Measurements from ENCODE around the gene NINJ1.

NINJ1 gene

DNA sequence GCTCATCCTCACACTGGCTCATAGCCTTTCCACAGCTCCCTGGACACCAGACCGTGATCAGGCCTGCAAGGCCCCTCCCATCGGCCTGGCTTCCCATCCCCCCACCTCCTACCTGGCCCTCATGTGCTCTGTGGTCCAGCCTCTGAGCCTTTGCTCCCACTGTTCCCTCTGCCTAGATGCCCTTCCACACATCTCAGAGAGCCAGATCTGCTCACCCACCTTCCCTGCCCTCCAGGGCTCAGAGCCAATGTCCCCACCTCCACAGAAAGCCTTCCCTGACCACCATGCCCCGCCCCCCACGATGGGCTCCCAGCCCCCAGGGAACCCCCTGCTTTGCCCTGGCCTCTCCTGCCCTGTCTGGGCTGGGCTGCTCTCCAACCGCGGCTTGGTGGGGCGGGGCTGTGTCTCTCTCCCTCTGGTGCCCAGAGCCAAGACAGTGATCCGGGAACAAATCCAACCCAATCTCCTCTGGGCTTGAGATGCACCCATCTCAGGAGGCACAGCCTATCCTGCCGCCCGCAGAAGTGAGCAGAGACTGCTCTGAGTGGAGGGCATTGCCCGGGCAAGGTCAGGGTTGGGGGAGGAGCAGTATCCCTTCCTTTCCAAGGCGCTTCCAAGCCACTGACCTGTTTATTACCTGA is 1.6 kb downstream of the NINJ1 start:
- no peak for DNase-seq (ENCODE audit: low read depth)

GRCh38 chr9:93131599-93132286 is 2.3 kb downstream of the NINJ1 start:
- no peak for DNase-seq (ENCODE audit: low read depth)

- no peak for DNase-seq (ENCODE audit: low read depth)
Observed at GRCh38 chr9:93130861-93131481, 3.1 kb downstream of the NINJ1 start.

DNA sequence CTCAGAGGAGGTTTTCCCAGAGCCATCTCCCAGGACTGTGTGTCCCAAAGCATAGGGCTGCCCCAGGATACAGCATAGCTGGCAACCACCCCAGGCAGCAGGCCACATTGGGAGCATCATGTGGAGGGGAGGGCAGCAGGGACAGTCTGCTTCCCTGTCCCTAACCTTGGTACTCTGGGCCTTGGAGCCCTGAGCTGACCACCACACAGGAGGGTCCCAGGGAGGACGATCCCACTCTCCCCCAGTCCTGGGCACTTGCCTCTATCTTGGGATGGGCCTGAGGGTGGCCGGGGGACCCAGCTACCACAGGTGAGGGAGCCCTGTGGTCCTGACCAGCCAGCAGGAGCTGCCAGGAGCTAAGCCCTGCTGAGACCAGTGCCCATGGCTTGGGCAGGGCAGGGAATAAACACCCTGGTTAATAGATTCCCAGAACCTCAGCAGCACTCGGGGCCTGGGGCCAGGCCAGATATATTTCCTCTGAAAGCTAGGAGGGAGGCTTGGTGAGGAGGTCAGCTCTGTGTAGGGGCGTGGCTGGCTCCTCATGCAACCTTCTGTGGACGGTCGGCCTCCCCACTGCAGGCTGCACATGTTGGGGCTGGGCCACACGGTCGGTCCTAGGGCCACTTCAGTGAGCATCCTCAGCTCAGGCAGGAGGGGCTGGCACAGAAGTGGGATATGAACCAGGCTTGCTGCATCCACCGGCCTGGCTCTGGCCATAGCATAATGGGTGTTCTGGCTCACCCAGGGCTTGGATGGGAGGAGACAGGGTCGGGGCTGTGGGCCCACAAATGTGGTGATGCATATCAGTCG is 4.2 kb downstream of the NINJ1 start:
- DNase-seq (ENCODE audit: low read depth), result no peak

DNA sequence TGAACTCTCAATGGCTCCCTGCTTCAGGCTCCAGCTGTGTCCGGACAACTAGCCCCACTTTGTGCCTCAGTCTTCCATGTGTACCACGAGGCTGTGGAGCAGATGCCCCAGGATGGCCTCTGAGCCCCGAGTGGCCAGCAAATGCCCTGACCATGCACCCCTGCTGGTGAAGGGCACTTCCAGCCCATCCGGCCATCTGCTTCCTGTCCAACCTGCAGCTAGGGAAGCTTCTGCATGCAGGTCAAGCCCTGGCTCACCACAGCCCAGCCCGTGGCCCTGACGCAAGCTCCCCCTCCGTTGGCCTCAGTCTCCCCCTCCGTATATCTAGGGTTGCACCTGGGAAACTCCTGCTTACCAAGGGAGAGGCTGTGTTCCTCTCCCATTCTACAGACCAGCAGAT is 4.8 kb downstream of the NINJ1 start:
- no peak for DNase-seq (ENCODE audit: low read depth)

GRCh38 chr9:93128715-93129224 is 5.3 kb downstream of the NINJ1 start:
- no peak for DNase-seq (ENCODE audit: low read depth)

DNA sequence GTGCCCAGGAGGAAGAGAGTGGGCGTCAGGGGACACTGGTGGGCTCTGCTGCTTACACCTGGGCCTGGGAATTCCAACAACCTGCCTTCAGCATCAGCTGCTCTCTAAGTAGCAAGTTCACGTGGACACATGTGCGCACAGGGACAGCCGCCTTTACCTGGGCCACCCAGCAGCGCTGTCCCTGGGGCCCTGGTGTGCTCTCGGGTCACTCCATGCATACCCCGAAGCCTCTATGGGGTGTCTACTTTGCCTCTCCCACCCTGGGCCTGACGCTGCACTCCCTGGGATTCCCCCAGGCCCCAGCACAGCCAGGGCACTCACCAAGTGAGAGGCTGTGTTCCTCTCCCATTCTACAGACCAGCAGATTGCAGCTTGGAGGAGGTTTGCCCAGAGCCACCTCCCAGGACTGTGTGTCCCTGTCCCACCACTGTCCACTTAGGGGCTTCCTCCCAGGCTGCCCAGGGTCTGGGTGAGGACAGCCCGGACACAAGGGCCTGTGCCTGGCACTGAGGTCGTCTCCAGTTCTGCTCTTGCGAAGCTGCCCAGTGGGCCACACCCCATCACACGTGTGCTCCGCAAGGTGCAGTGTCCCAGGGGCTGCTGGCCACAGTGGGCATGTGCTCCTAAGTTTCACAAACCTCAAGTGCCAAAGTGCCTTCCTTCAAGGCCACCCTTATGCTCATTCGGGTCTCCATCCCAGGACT is 5.9 kb downstream of the NINJ1 start:
- DNase-seq (ENCODE audit: low read depth), result no peak

GRCh38 chr9:93127395-93127911 is 6.6 kb downstream of the NINJ1 start:
- no peak for DNase-seq (ENCODE audit: low read depth)

DNA sequence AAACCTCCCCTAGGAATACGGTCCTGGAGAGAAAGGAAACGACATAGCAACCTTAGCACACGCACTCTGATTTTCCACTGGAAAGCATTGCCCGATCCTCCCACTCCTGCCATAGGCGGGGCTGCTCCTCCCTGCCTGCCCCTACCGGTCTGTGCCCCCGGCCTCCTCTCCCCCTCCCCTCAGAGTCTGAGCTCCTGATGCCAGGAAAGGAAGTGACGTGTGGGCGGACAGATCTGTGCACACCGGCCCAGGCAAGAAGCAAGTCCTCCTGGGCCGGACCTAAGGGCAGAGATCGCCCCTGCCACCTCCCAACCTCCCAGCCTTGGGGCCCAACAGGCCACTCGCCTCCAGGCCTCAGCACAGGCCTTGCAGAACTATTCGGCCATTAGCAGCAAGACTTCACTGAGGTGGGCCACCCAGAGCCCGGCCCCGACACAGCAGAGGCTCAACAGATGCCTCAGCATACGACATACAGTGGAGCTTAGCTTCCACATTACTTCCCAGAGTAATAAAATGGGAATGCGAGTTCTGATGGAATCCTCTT is 7.2 kb downstream of the NINJ1 start:
- DNase-seq (ENCODE audit: low read depth), result no peak

DNA sequence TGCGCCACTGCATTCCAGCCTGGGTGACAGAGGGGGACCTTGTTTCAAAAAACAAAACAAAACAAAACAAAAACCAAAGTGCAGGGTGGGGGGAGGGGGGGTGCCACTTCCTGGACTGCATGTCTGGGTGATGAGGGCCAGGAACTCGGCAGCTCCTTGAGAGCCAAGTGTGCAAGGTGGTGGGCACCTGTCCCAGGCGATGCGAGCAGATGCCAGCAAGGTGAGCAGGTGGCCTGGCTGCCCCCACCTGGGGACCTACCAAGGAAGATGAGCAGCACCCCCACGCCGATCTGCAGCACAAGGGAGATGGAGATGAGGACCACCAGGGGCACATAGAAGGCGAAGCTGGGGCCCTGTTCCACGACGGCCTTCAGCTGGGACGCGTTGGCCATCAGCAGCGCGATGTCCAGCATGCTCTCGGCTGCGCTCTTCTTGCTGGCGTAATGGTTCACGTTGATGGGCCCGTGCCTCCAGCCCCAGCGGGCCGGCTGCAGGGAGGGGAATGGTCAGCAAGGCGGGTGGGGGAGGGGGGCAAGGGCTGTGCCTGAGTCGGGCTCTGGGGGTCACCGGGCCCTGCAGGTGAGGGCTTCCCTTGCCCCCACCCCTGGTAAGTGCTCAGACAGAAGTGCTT is 7.8 kb downstream of the NINJ1 start:
- no peak for DNase-seq (ENCODE audit: low read depth)

DNA sequence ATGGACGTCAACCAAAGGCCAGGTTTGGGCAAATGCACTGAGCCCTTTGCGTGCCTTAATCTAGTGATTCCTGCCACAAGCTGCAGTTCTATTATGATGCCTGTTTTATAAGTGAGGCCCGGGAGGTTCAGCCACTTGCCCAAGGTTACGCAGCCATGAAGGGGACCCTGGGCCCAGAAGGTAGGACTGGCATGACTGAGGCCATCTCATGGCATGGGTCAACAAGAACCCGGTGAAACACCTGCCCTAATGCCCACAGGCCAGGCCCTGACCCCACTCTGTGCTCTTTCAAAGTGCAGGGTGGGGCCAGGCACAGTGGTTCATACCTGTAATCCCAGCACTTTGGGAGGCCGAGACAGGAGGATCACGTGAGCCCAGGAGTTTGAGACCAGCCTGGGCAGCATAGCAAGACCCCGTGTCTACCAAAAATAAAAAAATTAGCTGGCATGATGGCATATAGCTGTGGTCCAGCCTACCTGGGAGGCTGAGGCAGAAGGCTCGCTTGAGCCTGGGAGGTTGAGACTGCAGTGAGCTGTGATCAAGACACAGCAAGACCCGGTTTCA is 8.6 kb downstream of the NINJ1 start:
- DNase-seq (ENCODE audit: low read depth), result no peak

- DNase-seq (ENCODE audit: low read depth), result no peak
Observed at GRCh38 chr9:93124793-93125192, 9.3 kb downstream of the NINJ1 start.

DNA sequence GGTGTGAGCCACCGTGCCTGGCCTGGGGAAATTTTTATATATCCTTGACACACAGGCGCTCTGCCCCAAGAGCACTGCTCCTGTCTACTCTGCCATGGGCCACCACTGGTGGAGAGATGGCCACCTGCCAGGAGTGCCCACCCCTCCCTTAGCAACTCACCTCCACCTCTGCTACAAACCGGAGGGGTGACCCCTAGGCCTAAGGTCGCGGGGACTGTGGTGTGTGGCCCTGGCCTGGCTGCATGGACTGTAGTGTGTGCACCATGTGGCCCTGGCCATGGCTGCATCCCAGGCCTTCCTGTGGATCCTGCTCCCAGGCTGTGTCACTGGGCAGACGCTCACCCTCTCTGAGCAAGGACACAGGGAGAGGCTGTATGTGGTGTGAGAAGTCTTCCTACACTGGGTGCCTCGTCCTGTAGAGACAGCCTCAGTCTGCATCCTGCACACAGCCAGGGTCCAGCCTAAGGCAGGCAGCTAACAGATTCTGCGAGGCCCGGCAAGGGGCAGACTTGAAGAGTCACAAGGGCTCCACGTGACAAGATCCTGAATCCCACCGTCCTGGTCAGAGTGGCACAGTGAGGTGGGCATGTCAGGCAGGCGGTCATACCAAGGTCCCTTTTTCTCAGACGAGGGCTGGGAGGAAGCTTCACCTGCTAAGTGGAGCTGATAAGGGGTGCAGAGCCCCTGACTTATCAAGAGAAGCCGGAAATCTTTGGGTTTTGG is 10.3 kb downstream of the NINJ1 start:
- DNase-seq (ENCODE audit: low read depth), result no peak

DNA sequence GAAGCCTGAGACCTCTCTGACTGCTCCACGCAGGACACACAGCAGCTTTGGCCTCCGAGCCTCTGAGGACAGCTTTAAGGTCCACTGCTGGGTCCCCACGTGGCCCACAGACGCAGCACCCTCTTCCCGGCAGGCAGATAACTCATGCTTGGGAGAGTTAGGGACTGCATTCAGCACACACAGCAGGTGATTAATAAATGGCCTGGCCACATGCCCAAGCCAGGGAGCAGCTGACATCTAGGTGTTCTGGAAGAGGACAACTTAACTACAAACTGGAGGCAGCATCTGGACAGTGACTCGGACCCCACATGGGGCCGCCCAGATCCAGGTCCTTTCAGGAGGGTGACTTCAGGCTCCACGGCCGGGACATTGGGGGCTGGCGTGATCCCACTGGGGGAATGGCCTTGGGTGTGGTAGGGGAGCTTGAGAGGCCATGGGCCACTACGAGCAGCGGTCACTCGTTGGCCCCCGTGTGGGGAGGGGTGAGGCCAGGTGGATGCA is 11.3 kb downstream of the NINJ1 start:
- DNase-seq (ENCODE audit: low read depth), result no peak

DNA sequence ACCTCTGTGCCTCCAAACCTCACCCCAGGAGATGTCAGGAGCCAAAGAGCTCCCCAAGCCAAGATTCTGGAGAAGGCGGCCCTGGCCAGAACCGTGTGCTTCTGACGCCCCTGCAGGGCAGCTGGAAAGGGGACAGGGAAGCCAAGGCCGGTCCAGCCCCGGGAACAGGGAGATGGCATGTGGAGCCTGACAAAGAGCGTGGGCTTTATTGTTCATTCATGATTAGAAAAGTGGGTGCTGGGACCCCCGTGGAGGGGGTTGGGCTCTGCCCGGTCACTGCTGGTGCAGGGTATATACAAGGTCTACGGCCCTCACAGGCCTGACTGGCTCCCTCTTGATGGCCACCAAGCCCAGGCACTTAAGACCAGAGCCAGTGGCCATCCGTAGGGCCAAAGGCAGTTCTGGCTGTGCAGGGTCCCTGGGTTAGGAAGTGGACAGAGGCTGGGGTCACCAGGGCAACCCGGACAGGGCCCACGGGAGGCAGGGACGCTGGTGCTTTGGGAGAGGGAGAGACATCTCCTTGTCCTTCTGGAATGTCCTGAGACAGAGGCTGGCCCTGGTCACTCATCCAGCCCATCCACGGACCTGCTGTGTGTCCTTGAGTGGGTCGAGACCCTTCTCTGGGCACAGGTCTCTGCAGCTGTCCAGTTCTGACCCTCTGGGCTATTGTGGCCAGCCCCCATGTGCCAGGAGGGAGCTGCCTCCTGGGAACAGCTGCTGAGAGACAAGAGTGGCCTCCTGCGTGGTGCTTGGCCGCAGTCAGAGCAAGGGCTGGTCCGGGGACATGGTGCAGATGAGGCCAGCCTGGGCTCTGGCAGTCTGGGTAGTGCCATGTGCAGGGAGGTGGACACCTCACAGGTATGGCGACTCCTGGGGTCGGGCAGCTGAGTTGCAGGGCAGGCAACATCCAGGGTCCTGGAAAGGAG is 12.5 kb downstream of the NINJ1 start:
- DNase-seq (ENCODE audit: low read depth), result no peak

GRCh38 chr9:93120846-93121315 is 13.2 kb downstream of the NINJ1 start:
- no peak for DNase-seq (ENCODE audit: low read depth)

GRCh38 chr9:93119953-93120845 is 13.9 kb downstream of the NINJ1 start:
- DNase-seq (ENCODE audit: low read depth), result no peak

DNA sequence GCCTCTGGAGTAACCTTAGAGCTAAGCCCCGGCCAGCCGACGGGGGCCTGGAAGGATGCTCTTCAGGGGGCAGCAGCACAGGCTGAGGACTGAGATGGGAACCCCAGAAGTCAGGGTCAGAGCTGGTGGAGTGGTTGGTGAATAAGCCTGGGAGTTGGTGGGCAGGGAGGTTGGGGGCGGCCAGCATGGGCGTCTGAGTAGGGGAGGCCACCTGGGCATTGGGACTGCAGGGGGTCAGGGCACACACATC is 14.4 kb downstream of the NINJ1 start:
- no peak for DNase-seq (ENCODE audit: low read depth)
